Measurements from ENCODE around the gene ADAMTS2. TPM values are rescaled to one million over a fixed set of nuclear protein-coding genes. Genes with fewer than 3 reads are reported as not detected.

The ADAMTS2 gene
- total and polyA plus RNA-seq, 2 experiments from 2014 or later = 1.6 to 8.1 TPM

- no peaks in the 10 kb centered on the region for H3K27me3 ChIP-seq (ENCODE audit: insufficient read depth)
- H3K79me2 ChIP-seq (replicated peaks; ENCODE audit: insufficient read depth) = 0 out of 2 replicates have a peak, but pooled peaks cover 8% of the 10 kb centered on the region
- no peaks in the 10 kb centered on the region for H3K4me1 ChIP-seq (ENCODE audit: insufficient read depth)
- H3K27ac ChIP-seq (ENCODE audit: low read depth) = no peak overlapping the region
- TF ChIP-seq NANOG (IDR thresholded peaks at IDR 0.05; ENCODE audit: borderline replicate concordance) (no peak), JUNB (IDR thresholded peaks at IDR 0.05; ENCODE audit: unreplicated experiment) (no peak), ZNF462 (CRISPR knock-in tag; IDR thresholded peaks at IDR 0.05) (no peak), EZH2phosphoT487 (IDR thresholded peaks at IDR 0.05; ENCODE audit: unreplicated experiment) (no peak), POLR2AphosphoS5 (IDR thresholded peaks at IDR 0.05; ENCODE audit: low read depth) (no peak), ETS1 (IDR thresholded peaks at IDR 0.05) (no peak), CREB1 (CRISPR knock-in tag; IDR thresholded peaks at IDR 0.05; ENCODE audit: low read depth) (no peak), STAT1 (IDR thresholded peaks at IDR 0.05; ENCODE audit: unreplicated experiment) (no peak), ZNF114 (CRISPR knock-in tag; IDR thresholded peaks at IDR 0.05) (no peak), REST (IDR thresholded peaks at IDR 0.05; ENCODE audit: unreplicated experiment) (no peak), ZNF331 (CRISPR knock-in tag; IDR thresholded peaks at IDR 0.05; ENCODE audit: low read depth) (no peak), EZH2 (IDR thresholded peaks at IDR 0.05; ENCODE audit: low read depth, unreplicated experiment) (no peak), CTCF (conservative IDR thresholded peaks at IDR 0.05; ENCODE audit: low read depth in 2 of 2) (no peak)
- H3K36me3 ChIP-seq (ENCODE audit: insufficient read depth) = no peaks in the 10 kb centered on the region
- H3F3A ChIP-seq (replicated peaks; ENCODE audit: low read depth) = no peaks in the 10 kb centered on the region
- Mint-ChIP-seq H3K27ac (no peak overlapping the region), H3K36me3 (ENCODE audit: low read depth) (no peaks in the 10 kb centered on the region; the same call in 2 of the 3 replicates), H3K9me3 (peaks cover 21% of the 10 kb centered on the region), H3K4me1 (peaks cover 4% of the 10 kb centered on the region; the same call in 2 of the 3 replicates), H3K27me3 (ENCODE audit: insufficient read depth, low read depth, poor library complexity) (peaks cover 7% of the 10 kb centered on the region), H3K4me3 (no peak overlapping the region)
- DNase-seq (ENCODE audit: low spot score) (no peak), ATAC-seq (no peak)
- H2AFZ ChIP-seq = no peak overlapping the region
- H4K20me1 ChIP-seq (replicated peaks; ENCODE audit: insufficient read depth) = no peaks in the 10 kb centered on the region
- H3K4me3 ChIP-seq = no peak overlapping the region
- no peak overlapping the region for H3K4me2 ChIP-seq
- H3K9me2 ChIP-seq (ENCODE audit: insufficient read depth) = no peaks in the 10 kb centered on the region
Observed at GRCh38 chr5:179304466-179304865, 40.8 kb downstream of the ADAMTS2 start.

Measured in GM23338 (cell line).